Peyer's patch (tissue), 4 donors: ENCODE data around the gene BMPR1B. TPM values are rescaled to one million over a fixed set of nuclear protein-coding genes. Genes with fewer than 3 reads are reported as not detected.

Experiments used
- DNase-seq, 3 donors: peaks; one replicate each; pipeline ENCODE4 v3.0.0-alpha.2; 2017 to 2019
- H3K27ac ChIP-seq, 4 donors: fragments of 200-600 bp; sonication (generic); one replicate each; pipeline ENCODE4 v1.5.1; 2016 to 2019
- H3K27me3 ChIP-seq, 2 donors: fragments of 200-600 bp; sonication (generic); one replicate each; pipeline ENCODE4 v1.5.1; 2019
- H3K36me3 ChIP-seq, 3 donors: fragments of 200-600 bp; sonication (generic); one replicate each; pipeline ENCODE4 v1.5.1; 2016 to 2019
- H3K4me1 ChIP-seq, 4 donors: fragments of 200-600 bp; sonication (generic); one replicate each; pipeline ENCODE4 v1.5.1; 2016 to 2019
- H3K4me3 ChIP-seq, 4 donors: fragments of 200-600 bp; sonication (generic); 1 replicate in 3 of 4; 2 replicates in 1 of 4; pipeline ENCODE4 v1.5.1; 2016 to 2019; ENCODE audit warnings: mild to moderate bottlenecking in 1 of 4
- H3K9me3 ChIP-seq, 4 donors: fragments of 200-600 bp; sonication (generic); one replicate each; pipeline ENCODE4 v1.5.1; 2016 to 2019; ENCODE audit warnings: mild to moderate bottlenecking in 1 of 4
- POLR2A ChIP-seq, 2 donors: fragments of 450-650 bp; IDR thresholded peaks; one replicate each; pipeline ENCODE4 v1.5.1; 2017; ENCODE audit warnings: antibody characterized with exemption in 2 of 2, mild to moderate bottlenecking in 2 of 2, moderate library complexity in 2 of 2
- total RNA-seq, 4 donors: library from RNA; depleted of rRNA; stranded (reverse); fragments of >200 nt; gene quantifications; one replicate each; pipeline ENCODE4 v1.1.0, GENCODE V29; 2016
- TF ChIP-seq, protein P1 (sequence below), 6 experiments: fragments of 450-650 bp in 4 of 6; fragments of 200-600 bp in 2 of 6; sonication (generic) in 1 of 6; IDR thresholded peaks; one replicate each; pipeline ENCODE4 v1.5.1; 2017 to 2019; ENCODE audit warnings: antibody characterized with exemption in 6 of 6, mild to moderate bottlenecking in 3 of 6, moderate library complexity in 1 of 6

BMPR1B gene
- total RNA-seq, 4 donors from 2014 or later, result not detected

DNA sequence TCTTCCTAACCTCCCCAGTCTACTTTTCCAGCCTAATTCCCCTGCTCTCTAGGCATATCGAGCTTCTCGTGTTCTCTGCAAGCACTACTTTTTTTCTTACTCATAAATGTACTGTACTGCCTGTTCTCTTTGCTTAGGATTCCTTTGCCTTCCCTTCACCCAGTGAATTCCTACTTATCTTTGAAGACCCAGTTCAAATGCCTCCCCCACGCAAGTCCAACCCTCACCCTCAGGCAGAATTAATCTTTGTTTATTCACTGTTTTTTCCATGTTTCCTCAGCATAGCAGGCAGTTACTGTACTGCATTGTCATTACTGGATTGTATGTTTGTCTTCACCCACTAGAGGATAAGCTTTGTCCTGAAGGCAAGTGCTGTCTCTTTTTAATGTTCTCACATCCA, 287.7 kb downstream of the BMPR1B start:
- Histone ChIP-seq H3K4me1 (no peaks in the 10 kb centered on the region), H3K27me3 (no peaks in the 10 kb centered on the region), H3K27ac (no peak overlapping the region), H3K4me3 (no peak overlapping the region), H3K36me3 (no peaks in the 10 kb centered on the region), H3K9me3 (no peaks in the 10 kb centered on the region)
- TF ChIP-seq, protein P1, sequence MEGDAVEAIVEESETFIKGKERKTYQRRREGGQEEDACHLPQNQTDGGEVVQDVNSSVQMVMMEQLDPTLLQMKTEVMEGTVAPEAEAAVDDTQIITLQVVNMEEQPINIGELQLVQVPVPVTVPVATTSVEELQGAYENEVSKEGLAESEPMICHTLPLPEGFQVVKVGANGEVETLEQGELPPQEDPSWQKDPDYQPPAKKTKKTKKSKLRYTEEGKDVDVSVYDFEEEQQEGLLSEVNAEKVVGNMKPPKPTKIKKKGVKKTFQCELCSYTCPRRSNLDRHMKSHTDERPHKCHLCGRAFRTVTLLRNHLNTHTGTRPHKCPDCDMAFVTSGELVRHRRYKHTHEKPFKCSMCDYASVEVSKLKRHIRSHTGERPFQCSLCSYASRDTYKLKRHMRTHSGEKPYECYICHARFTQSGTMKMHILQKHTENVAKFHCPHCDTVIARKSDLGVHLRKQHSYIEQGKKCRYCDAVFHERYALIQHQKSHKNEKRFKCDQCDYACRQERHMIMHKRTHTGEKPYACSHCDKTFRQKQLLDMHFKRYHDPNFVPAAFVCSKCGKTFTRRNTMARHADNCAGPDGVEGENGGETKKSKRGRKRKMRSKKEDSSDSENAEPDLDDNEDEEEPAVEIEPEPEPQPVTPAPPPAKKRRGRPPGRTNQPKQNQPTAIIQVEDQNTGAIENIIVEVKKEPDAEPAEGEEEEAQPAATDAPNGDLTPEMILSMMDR (IDR thresholded peaks at IDR 0.05), result no peak
- no peak for TF ChIP-seq POLR2A (IDR thresholded peaks at IDR 0.05)
- DNase-seq, result no peak

DNA sequence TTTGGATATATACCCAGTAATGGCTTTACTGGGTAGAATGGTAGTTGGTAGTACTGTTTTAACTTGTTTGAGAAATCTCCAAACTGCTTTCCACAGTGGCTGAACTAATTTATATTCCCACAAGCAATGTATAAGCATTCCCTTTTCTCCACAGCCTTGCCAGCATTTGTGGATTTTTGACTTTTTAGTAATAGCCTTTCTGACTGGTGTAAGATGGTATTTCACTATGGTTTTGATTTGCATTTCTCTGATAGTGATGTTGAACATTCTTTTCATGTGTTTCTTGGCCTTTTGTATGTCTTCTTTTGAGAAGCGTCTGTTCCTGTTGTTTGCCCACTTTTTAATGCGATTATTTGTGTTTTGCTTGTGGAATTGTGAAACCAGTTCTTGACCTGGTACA, 290.5 kb downstream of the BMPR1B start:
- H3K4me1 ChIP-seq, result no peaks in the 10 kb centered on the region
- no peaks in the 10 kb centered on the region for H3K9me3 ChIP-seq
- no peaks in the 10 kb centered on the region for H3K27me3 ChIP-seq
- H3K27ac ChIP-seq, result no peak overlapping the region
- no peaks in the 10 kb centered on the region for H3K36me3 ChIP-seq
- no peak for TF ChIP-seq POLR2A (IDR thresholded peaks at IDR 0.05)
- TF ChIP-seq, protein P1 (IDR thresholded peaks at IDR 0.05), result no peak
- H3K4me3 ChIP-seq, result no peak overlapping the region
- DNase-seq, result no peak

DNA sequence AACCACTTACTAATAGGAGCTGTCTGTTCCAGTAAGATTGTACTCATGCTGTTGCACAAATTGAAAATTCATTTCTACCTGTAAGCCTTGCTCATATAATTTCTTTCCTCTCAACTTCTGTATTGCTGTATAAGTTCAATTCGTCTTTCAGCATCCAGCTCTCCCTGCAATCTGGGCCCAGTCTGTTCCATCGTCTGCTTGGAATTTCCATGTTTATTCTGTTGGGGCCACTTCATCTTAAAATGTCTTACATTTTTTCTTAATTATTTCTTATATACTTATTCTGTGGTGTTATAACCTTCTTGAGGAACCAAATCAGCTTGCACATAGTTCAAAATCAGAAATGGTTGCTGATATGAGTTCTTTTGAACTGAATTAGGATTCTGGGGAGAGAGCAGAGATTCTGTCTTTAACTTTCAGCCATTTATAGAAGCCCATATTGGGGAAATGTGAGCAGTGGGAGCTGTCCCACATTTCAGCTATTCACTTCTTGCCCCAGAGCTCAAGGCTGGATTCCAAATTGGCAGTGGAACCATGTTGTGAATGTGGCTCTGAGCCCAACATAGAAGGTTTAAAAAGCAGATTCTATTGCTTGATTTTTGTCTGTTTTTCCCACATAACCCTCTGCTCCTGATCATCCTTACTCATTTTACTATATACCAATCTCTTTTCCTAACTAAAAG, 291.9 kb downstream of the BMPR1B start:
- Histone ChIP-seq H3K9me3 (no peaks in the 10 kb centered on the region), H3K36me3 (no peaks in the 10 kb centered on the region), H3K4me3 (no peak overlapping the region), H3K27ac (no peak overlapping the region), H3K4me1 (no peaks in the 10 kb centered on the region), H3K27me3 (no peaks in the 10 kb centered on the region)
- TF ChIP-seq, protein P1 (IDR thresholded peaks at IDR 0.05), result no peak
- TF ChIP-seq POLR2A (IDR thresholded peaks at IDR 0.05), result no peak
- DNase-seq, result no peak

DNA sequence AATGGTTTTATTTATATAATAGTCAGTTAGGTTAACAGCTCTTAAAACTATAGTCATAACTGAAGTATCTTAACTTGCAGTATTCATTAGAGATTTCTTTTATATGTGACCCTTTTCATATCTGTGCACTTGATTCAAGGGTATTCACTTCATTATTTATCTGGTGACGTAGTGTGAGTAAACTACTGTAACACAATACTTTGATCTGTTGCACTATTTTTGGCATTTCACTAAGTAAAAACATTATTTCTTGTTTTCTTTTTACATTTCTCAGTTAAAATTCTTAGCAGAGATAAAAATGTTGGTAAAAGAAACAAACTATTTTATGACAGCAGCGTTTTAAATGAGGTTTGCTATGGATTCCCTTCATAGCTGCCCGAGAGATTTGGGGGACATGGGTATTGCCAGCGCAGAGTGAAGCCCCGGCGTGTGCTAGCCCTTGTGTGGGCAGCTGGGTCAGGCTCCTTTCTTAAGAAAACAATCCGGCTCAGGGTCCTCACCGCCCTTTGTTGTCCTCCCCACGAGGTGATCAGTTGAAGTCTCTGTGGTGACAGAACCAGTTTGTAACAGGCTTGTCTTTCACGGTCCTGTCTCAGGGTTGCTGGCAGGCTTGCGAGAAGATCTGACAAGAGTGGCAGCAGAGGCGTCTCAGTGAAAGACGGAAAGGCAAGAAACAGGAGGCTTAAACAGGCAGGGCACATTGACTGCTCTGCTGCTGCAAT, 293.4 kb downstream of the BMPR1B start:
- no peak overlapping the region for H3K27ac ChIP-seq
- H3K27me3 ChIP-seq, result no peaks in the 10 kb centered on the region
- DNase-seq, result no peak
- TF ChIP-seq POLR2A (IDR thresholded peaks at IDR 0.05), result no peak
- TF ChIP-seq, protein P1 (IDR thresholded peaks at IDR 0.05), result no peak
- H3K4me3 ChIP-seq, result no peak overlapping the region
- H3K4me1 ChIP-seq, result no peaks in the 10 kb centered on the region
- no peaks in the 10 kb centered on the region for H3K36me3 ChIP-seq
- H3K9me3 ChIP-seq, result no peaks in the 10 kb centered on the region

DNA sequence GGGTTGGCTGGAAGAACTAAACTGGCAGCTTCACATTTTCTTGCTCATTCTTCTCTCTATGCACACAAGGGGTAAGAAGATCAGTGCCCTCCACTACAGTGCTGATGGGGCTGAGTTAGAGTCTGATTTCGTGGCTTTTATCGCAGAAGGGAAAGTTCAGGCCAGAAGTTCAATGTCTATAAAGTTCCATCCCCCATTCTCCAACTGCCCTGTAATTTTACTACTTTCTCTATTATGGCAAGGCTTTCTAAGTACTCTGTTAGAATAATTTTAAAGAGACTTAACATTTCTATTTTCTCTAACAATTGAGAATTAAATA, 293.9 kb downstream of the BMPR1B start:
- TF ChIP-seq, protein P1 (IDR thresholded peaks at IDR 0.05), result no peak
- no peak for TF ChIP-seq POLR2A (IDR thresholded peaks at IDR 0.05)
- DNase-seq, result no peak
- Histone ChIP-seq H3K9me3 (no peaks in the 10 kb centered on the region), H3K27ac (no peak overlapping the region), H3K4me3 (no peak overlapping the region), H3K4me1 (no peaks in the 10 kb centered on the region), H3K36me3 (no peaks in the 10 kb centered on the region), H3K27me3 (no peaks in the 10 kb centered on the region)
